Mesendoderm (in vitro differentiated cells): Measurements from ENCODE around the gene SNRPB2.

Source experiments
- DNase-seq: peaks from one replicate; pipeline ENCODE4 v3.0.0; 2013
- H2AK5ac ChIP-seq: 2 replicates; pipeline ENCODE4 v1.6.1; 2013; ENCODE audit warnings: low read length, inconsistent platforms
- H2BK120ac ChIP-seq: 2 replicates; pipeline ENCODE4 v1.6.1; 2013; ENCODE audit warnings: low read depth, mild to moderate bottlenecking, low read length, moderate library complexity, mixed read lengths
- H2BK15ac ChIP-seq: replicated peaks from 2 replicates; pipeline ENCODE4 v1.6.1; 2013; ENCODE audit warnings: low read depth, mild to moderate bottlenecking, moderate library complexity
- H2BK5ac ChIP-seq: 2 replicates; pipeline ENCODE4 v1.6.1; 2013; ENCODE audit warnings: low read length, inconsistent platforms
- H3K18ac ChIP-seq: 2 replicates; pipeline ENCODE4 v1.6.1; 2013; ENCODE audit warnings: mild to moderate bottlenecking, low read length, mixed read lengths
- H3K23ac ChIP-seq: one replicate; pipeline ENCODE4 v1.6.1; 2013; ENCODE audit warnings: low read length
- H3K27ac ChIP-seq: 2 replicates; pipeline ENCODE4 v1.5.1; 2013; ENCODE audit warnings: low read depth, mild to moderate bottlenecking, inconsistent platforms, low read length, moderate library complexity
- H3K27me3 ChIP-seq: 2 replicates; pipeline ENCODE4 v1.6.1; 2013; ENCODE audit warnings: low read length, control low read depth, mild to moderate bottlenecking, inconsistent platforms; ENCODE audit not compliant: insufficient read depth, poor library complexity
- H3K36me3 ChIP-seq: 2 replicates; pipeline ENCODE4 v1.6.1; 2013; ENCODE audit warnings: low read length, inconsistent platforms; ENCODE audit not compliant: control insufficient read depth, insufficient read depth
- H3K4ac ChIP-seq: one replicate; pipeline ENCODE4 v1.6.1; 2013; ENCODE audit warnings: low read depth, mild to moderate bottlenecking, low read length, moderate library complexity
- H3K4me1 ChIP-seq: 2 replicates; pipeline ENCODE4 v1.6.1; 2013; ENCODE audit warnings: low read depth, low read length, inconsistent platforms; ENCODE audit not compliant: control insufficient read depth
- H3K4me2 ChIP-seq: 2 replicates; pipeline ENCODE4 v1.6.1; 2013; ENCODE audit warnings: low read length
- H3K4me3 ChIP-seq: 2 replicates; pipeline ENCODE4 v1.5.1; 2013; ENCODE audit warnings: mild to moderate bottlenecking, low read length
- H3K56ac ChIP-seq: one replicate; pipeline ENCODE4 v1.6.1; 2013; ENCODE audit warnings: low read length
- H3K79me1 ChIP-seq: 2 replicates; pipeline ENCODE4 v1.6.1; 2013; ENCODE audit warnings: low read length, inconsistent platforms
- H3K79me2 ChIP-seq: 2 replicates; pipeline ENCODE4 v1.6.1; 2013; ENCODE audit warnings: mild to moderate bottlenecking, low read length; ENCODE audit not compliant: control insufficient read depth, insufficient read depth
- H3K9ac ChIP-seq: 2 replicates; pipeline ENCODE4 v1.6.1; 2013; ENCODE audit warnings: low read length, inconsistent platforms
- H4K5ac ChIP-seq: one replicate; pipeline ENCODE4 v1.6.1; 2013; ENCODE audit warnings: low read length
- H4K8ac ChIP-seq: one replicate; pipeline ENCODE4 v1.6.1; 2013; ENCODE audit warnings: low read depth, mild to moderate bottlenecking, control low read depth, low read length, moderate library complexity
- WGBS: extraction: QIAGEN DNeasy Blood & Tissue Kit; methylation state at CpG from one replicate; pipeline ENCODE4 v1.1.7; 2013; ENCODE audit warnings: low lambda C conversion rate, missing lambda C conversion rate; ENCODE audit not compliant: insufficient coverage; ENCODE audit errors: extremely low coverage; 5-methylcytosine and 5-hydroxymethylcytosine counted together

Gene SNRPB2

GRCh38 chr20:16692442-16692841 lies 37.4 kb upstream of the SNRPB2 start:
- no peak overlapping the region for H4K8ac ChIP-seq
- H2BK15ac ChIP-seq: no peak overlapping the region
- no peak overlapping the region for H3K18ac ChIP-seq
- no peak overlapping the region for H3K23ac ChIP-seq
- DNase-seq: no peak
- no peaks in the 10 kb centered on the region for H3K79me1 ChIP-seq
- H3K27me3 ChIP-seq: no peaks in the 10 kb centered on the region
- H3K4me1 ChIP-seq: no peaks in the 10 kb centered on the region
- H3K4me2 ChIP-seq: no peak overlapping the region
- H2BK5ac ChIP-seq: no peak overlapping the region
- H2AK5ac ChIP-seq: no peak overlapping the region
- H3K56ac ChIP-seq: no peak overlapping the region
- no peak overlapping the region for H3K9ac ChIP-seq
- H3K4ac ChIP-seq: no peak overlapping the region
- H4K5ac ChIP-seq: no peak overlapping the region
- no peaks in the 10 kb centered on the region for H3K36me3 ChIP-seq
- no peak overlapping the region for H3K4me3 ChIP-seq
- no peak overlapping the region for H2BK120ac ChIP-seq
- H3K79me2 ChIP-seq: no peaks in the 10 kb centered on the region
- no peak overlapping the region for H3K27ac ChIP-seq

- Histone ChIP-seq H3K27ac (no peak overlapping the region), H3K9ac (no peak overlapping the region)
- no CpG with 5 or more reads among the region's 1 CpG for WGBS
Observed at GRCh38 chr20:16693278-16693677, 36.5 kb upstream of the SNRPB2 start.

GRCh38 chr20:16694161-16694560 lies 35.7 kb upstream of the SNRPB2 start:
- Histone ChIP-seq H3K9ac (no peak overlapping the region), H3K4me1 (no peaks in the 10 kb centered on the region), H3K79me1 (no peaks in the 10 kb centered on the region), H3K4me2 (no peak overlapping the region), H2AK5ac (no peak overlapping the region), H3K4me3 (no peak overlapping the region), H3K56ac (no peak overlapping the region), H2BK5ac (no peak overlapping the region), H2BK120ac (no peak overlapping the region), H3K4ac (no peak overlapping the region), H4K5ac (no peak overlapping the region), H2BK15ac (no peak overlapping the region), H3K18ac (no peak overlapping the region), H3K36me3 (no peaks in the 10 kb centered on the region), H3K79me2 (no peaks in the 10 kb centered on the region), H4K8ac (no peak overlapping the region), H3K27me3 (no peaks in the 10 kb centered on the region), H3K27ac (no peak overlapping the region), H3K23ac (no peak overlapping the region)
- DNase-seq: no peak
- WGBS: no CpG with 5 or more reads among the region's 3 CpGs

More at GRCh38 chr20:16693278-16693677, 36.5 kb upstream of the SNRPB2 start:
- Histone ChIP-seq H3K4me3 (no peak overlapping the region), H3K23ac (no peak overlapping the region), H3K79me2 (no peaks in the 10 kb centered on the region), H3K27me3 (no peaks in the 10 kb centered on the region), H3K56ac (no peak overlapping the region), H2BK5ac (no peak overlapping the region), H2AK5ac (no peak overlapping the region), H2BK120ac (no peak overlapping the region), H3K4me2 (no peak overlapping the region), H3K36me3 (no peaks in the 10 kb centered on the region), H4K8ac (no peak overlapping the region), H3K4ac (no peak overlapping the region), H2BK15ac (no peak overlapping the region), H3K4me1 (no peaks in the 10 kb centered on the region), H3K18ac (no peak overlapping the region), H3K79me1 (no peaks in the 10 kb centered on the region), H4K5ac (no peak overlapping the region)
- no peak for DNase-seq

GRCh38 chr20:16695628-16696027 lies 34.2 kb upstream of the SNRPB2 start:
- Histone ChIP-seq H4K5ac (no peak overlapping the region), H3K4me3 (no peak overlapping the region), H3K9ac (no peak overlapping the region), H2AK5ac (no peak overlapping the region), H3K4me2 (no peak overlapping the region), H3K27me3 (no peaks in the 10 kb centered on the region), H3K56ac (no peak overlapping the region), H4K8ac (no peak overlapping the region), H3K18ac (no peak overlapping the region), H3K36me3 (no peaks in the 10 kb centered on the region), H3K27ac (no peak overlapping the region), H3K23ac (no peak overlapping the region), H3K79me2 (no peaks in the 10 kb centered on the region), H3K4me1 (no peaks in the 10 kb centered on the region), H3K4ac (no peak overlapping the region), H3K79me1 (no peaks in the 10 kb centered on the region), H2BK120ac (no peak overlapping the region), H2BK5ac (no peak overlapping the region), H2BK15ac (no peak overlapping the region)
- no CpG with 5 or more reads among the region's 3 CpGs for WGBS
- no peak for DNase-seq

GRCh38 chr20:16699293-16699692 lies 30.5 kb upstream of the SNRPB2 start:
- WGBS: no CpG with 5 or more reads among the region's 4 CpGs
- Histone ChIP-seq H4K8ac (peak overlapping the region; percentile 76), H3K4me3 (no peak overlapping the region), H2BK120ac (no peak overlapping the region), H3K4me1 (no peaks in the 10 kb centered on the region), H3K23ac (no peak overlapping the region), H3K27ac (no peak overlapping the region), H3K4ac (no peak overlapping the region), H2BK15ac (no peak overlapping the region), H3K27me3 (no peaks in the 10 kb centered on the region), H3K36me3 (no peaks in the 10 kb centered on the region), H3K56ac (no peak overlapping the region), H2AK5ac (no peak overlapping the region), H3K9ac (no peak overlapping the region), H3K18ac (no peak overlapping the region), H2BK5ac (no peak overlapping the region), H3K79me2 (no peaks in the 10 kb centered on the region), H3K4me2 (no peak overlapping the region), H4K5ac (no peak overlapping the region), H3K79me1 (no peaks in the 10 kb centered on the region)
- peak; percentile 13 for DNase-seq

- no CpG with 5 or more reads among the region's 3 CpGs for WGBS
- DNase-seq: peak; percentile 60
- H3K27me3 ChIP-seq: no peaks in the 10 kb centered on the region
- H3K4me2 ChIP-seq: no peak overlapping the region
- no peak overlapping the region for H3K9ac ChIP-seq
- H3K18ac ChIP-seq: no peak overlapping the region
- no peak overlapping the region for H3K56ac ChIP-seq
- H3K4ac ChIP-seq: no peak overlapping the region
- H2AK5ac ChIP-seq: no peak overlapping the region
- no peaks in the 10 kb centered on the region for H3K79me2 ChIP-seq
- no peaks in the 10 kb centered on the region for H3K36me3 ChIP-seq
- no peak overlapping the region for H4K5ac ChIP-seq
- H3K27ac ChIP-seq: no peak overlapping the region
- no peak overlapping the region for H3K23ac ChIP-seq
- no peak overlapping the region for H2BK120ac ChIP-seq
- H2BK15ac ChIP-seq: no peak overlapping the region
- H3K79me1 ChIP-seq: no peaks in the 10 kb centered on the region
- no peaks in the 10 kb centered on the region for H3K4me1 ChIP-seq
- no peak overlapping the region for H3K4me3 ChIP-seq
- H2BK5ac ChIP-seq: no peak overlapping the region
- no peak overlapping the region for H4K8ac ChIP-seq
Observed at GRCh38 chr20:16701296-16701695, 28.5 kb upstream of the SNRPB2 start.
